ENCODE results near the gene TYR.

GRCh38 chr11:89293965-89294679 is 116.4 kb downstream of the TYR start:
- TF ChIP-seq CTCF (IDR thresholded peaks at IDR 0.05) (no peak), POLR2A (IDR thresholded peaks at IDR 0.05) (no peak), EP300 (IDR thresholded peaks at IDR 0.05) (no peak)

Data from stomach (tissue), 4 donors.